Fibroblast of mammary gland (primary cell): ENCODE results near the gene IRAK3.
"Not testable (repeated sequence)": the region's sequence is repeated elsewhere in the genome, so short reads cannot be mapped to it uniquely, and the experiment has no call there.

Source experiments
- DNase-seq: peaks from one replicate; pipeline ENCODE4 v3.0.0-alpha.2; 2010; ENCODE audit warnings: low read depth
- H3K4me3 ChIP-seq: 2 replicates; pipeline ENCODE4 v1.5.1; 2011; ENCODE audit warnings: low read depth, mild to moderate bottlenecking, low read length, moderate library complexity; ENCODE audit not compliant: control insufficient read depth
- TF ChIP-seq, protein P1 (sequence below): conservative IDR thresholded peaks from 2 replicates; pipeline ENCODE4 v1.5.1; 2011; ENCODE audit warnings: low read depth, low read length, inconsistent platforms; ENCODE audit not compliant: control insufficient read depth, insufficient read depth

The IRAK3 gene

DNA sequence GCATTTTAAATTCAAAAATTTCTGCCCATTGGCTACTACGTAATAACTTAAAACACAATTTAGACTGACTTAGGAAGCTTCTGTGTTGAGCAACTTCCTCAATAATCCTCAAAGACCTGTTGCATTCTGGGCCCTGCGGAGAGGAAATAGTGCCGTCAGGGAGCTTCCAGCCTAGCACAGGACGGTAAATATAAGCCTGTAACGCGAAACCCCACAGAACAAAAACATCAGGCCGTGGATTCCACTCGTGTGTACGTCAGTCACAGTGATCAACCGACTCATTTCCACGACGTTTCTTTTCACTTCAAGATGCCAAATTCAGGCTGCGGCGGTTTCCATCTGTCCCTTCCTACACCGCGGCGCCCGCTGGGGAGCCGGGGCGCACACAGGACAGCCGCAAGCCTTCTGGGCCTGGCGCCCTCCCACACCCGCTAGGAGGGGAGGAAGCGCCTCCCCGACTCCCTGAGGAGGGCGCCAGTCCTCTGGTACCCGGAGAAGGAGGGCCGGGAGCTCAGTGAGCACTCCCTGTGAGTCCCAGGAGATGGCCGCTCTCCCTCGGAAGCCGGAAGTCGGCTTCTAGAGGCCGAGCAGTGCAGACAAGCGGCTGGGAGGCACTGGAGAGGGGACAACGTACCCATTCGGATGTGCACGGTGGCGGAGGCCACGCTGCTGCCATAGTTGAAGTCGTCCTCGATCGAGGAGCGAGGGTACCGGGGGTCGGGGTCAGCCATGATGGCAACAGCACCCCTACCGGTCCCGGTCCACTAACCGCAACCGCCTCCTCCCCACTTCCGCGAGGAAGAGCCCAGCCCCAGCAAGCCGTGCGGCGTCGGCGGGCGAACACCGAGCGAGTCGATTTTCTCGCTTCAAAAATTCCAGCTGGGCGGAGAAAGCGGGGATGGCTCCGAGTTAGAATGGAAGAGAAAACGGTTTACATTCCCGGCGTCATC lies 19.5 kb upstream of the IRAK3 start, which contains the start of gene TMBIM4:
TSS of gene TMBIM4 (minus strand) at position 776 of the 950 bp plus-strand sequence. CDS start at position 731, 45 bp downstream.
- H3K4me3 ChIP-seq, result peak within 1 kb of the TSS; percentile 69
- DNase-seq, result peak; percentile 95
- TF ChIP-seq, protein P1, sequence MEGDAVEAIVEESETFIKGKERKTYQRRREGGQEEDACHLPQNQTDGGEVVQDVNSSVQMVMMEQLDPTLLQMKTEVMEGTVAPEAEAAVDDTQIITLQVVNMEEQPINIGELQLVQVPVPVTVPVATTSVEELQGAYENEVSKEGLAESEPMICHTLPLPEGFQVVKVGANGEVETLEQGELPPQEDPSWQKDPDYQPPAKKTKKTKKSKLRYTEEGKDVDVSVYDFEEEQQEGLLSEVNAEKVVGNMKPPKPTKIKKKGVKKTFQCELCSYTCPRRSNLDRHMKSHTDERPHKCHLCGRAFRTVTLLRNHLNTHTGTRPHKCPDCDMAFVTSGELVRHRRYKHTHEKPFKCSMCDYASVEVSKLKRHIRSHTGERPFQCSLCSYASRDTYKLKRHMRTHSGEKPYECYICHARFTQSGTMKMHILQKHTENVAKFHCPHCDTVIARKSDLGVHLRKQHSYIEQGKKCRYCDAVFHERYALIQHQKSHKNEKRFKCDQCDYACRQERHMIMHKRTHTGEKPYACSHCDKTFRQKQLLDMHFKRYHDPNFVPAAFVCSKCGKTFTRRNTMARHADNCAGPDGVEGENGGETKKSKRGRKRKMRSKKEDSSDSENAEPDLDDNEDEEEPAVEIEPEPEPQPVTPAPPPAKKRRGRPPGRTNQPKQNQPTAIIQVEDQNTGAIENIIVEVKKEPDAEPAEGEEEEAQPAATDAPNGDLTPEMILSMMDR, result peak; percentile 33

DNA sequence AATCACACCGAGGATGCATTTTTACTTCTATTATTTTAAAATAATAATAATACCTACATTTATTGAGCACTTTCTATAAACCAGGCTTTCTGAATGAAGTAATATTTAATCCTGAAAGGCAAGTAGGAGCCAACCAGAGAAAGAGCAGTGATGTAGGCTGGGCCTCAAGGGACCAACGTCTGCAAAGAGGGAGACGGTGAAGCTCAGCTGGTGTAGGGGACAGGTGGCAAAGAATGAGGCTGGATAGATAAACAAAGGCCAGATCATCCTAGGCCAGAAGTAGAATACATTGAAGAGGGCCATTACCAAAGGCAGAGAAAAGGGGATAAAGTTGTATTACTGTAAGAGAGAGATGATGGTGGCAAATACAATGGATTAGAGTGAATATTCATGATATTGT lies 18.4 kb upstream of the IRAK3 start:
- no peak overlapping the region for H3K4me3 ChIP-seq
- DNase-seq, result no peak

DNA sequence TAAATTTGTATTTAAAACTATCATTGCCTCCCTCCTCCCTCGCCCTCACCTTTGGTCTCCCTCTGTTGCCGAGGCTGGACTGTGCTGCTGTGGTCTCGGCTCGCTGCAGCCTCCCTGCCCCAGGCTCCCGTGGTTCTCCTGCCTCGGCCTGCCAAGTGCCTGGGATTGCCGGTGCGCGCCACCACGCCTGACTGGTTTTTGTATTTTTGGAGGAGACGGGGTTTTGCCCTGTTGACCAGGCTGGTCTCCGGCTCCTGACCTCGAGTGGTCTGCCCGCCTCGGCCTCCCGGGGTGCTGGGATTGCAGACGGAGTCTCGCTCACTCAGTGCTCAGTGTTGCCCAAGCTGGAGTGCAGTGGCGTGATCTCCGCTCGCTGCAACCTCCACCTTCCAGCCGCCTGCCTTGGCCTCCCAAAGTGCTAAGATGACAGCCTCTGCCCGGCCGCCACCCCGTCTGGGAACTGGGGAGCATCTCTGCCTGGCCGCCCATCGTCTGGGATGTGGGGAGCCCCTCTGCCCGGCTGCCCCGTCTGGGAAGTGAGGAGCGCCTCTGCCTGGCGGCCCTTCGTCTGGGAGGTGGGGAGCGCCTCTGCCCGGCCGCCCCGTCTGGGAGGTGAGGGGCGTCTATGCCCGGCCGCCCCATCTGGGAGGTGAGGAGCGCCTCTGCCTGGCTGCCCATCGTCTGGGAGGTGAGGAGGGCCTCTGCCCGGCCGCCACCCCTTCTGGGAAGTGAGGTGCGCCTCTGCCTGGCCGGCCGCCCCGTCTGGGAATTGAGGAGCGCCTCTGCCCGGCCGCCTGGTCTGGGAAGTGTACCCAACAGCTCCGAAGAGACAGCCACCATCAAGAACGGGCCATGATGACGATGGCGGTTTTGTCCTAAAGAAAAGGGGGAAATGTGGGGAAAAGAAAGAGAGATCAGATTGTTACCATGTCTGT lies 14.4 kb upstream of the IRAK3 start:
- not testable (repeated sequence) for H3K4me3 ChIP-seq, DNase-seq

More for the DNA sequence above, 18.4 kb upstream of the IRAK3 start:
- TF ChIP-seq, protein P1, result no peak

DNA sequence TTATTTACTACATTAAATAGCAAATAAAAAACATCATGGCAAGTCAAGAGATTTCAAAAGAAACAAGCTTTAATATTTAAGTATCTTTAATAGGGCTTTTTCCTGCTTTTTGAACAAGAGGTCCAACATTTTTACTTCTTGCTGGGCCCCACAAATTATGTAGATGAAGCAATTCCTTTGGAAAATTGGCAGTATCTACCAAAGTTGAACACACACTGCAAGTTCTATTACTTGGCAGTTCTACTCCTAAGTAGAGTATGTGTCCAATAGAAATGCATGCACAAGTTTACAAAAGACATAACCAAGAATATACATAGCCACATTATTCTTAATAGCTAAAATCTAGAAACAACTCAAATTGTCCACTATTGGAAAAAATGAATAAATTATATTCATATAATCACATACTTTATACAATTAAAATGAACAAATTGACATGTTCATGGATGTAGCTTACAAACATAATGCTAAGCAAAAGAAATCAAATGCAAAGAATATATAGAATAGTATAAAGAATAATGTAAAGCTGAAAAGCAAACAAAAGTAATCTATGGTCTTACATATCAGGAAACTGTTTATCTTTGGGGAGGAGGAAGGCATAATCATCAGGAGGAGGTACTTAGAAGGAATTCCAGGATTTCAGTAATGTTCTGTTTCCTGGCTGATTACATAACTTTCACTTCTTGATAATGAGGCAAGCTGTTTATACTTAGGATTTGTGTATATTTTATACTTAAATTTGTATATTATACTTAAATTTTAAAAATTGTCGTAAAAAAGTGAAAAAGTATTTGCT lies 12.7 kb upstream of the IRAK3 start:
- DNase-seq, result no peak
- TF ChIP-seq, protein P1, result no peak
- H3K4me3 ChIP-seq, result no peak overlapping the region

DNA sequence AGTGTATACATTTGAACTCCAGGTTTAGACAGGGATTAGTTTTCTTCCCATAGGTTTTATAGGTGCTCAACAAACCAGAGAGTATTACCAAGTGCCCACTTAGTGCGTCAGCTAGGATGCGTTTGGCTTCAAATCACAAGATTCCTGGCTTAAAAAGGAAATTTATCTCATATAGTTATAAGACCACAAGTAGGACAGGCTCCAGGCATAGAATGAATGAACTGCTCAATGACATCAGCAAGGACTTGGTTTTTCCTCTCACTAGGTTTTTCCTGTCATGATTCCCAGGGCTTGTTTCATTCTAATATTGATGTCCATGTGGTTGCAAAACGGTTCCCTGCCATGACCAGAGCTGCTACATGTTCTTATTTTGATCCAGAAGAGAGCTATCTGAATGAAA lies 6.1 kb upstream of the IRAK3 start:
- TF ChIP-seq, protein P1, result no peak
- no peak overlapping the region for H3K4me3 ChIP-seq
- peak; percentile 26 for DNase-seq

DNA sequence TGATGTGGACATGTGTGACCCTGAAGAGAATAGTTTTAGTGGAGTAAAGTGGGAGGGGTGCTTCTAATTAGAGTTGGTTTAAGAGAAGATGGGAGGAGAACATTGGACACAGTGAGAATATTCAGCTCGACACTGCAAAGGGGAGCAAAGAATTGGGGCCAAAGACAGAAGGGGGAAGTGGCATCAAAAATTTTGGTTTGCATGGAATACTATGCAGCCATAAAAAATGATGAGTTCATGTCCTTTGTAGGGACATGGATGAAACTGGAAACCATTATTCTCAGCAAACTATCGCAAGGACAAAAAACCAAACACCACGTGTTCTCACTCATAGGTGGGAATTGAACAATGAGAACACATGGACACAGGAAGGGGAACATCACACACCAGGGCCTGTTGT lies 4.2 kb upstream of the IRAK3 start:
- DNase-seq, result not testable (repeated sequence)

DNA sequence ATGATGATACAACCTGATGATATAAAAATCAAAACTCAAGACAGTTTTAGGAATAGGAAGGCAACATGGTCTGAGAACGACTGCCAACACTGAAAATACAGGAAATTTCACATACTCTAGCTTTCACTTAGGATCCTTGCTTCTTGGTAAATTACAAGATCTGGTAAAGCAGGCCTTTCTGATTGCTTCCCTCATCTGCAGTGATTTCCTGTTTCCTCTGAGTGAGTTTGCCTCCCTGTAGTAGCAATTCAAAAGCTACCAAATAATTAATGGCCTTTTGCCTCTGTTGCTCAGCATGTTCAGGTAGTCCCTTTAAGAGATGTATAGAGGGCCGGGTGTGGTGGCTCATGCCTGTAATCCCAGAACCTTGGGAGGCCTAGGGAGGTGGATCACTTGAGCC lies 2.0 kb upstream of the IRAK3 start:
- H3K4me3 ChIP-seq, result no peak overlapping the region
- TF ChIP-seq, protein P1, result no peak
- DNase-seq, result no peak

More for the DNA sequence above, 4.2 kb upstream of the IRAK3 start:
- H3K4me3 ChIP-seq, result not testable (repeated sequence)
